Heart left ventricle (tissue), 16 donors: ENCODE data around the gene ARPC5. TPM values are rescaled to one million over a fixed set of nuclear protein-coding genes. Genes with fewer than 3 reads are reported as not detected.
"Not testable (repeated sequence)": the region's sequence is repeated elsewhere in the genome, so short reads cannot be mapped to it uniquely, and the experiment has no call there.

Experiments
- ATAC-seq, 4 donors: fragments of 200-7000 bp; cut with Tn5 transposase; one replicate each; pipeline ENCODE4 v1.9.1; 2020 to 2022; ENCODE audit warnings: moderate library complexity in 4 of 4, mild to moderate bottlenecking in 3 of 4, moderate number of reproducible peaks in 1 of 4
- DNase-seq, 5 donors: peaks; one replicate each; pipeline ENCODE4 v3.0.0-alpha.2; 2020
- H3K27ac ChIP-seq, 12 donors: fragments of 200-600 bp; sonication (generic) in 4 of 12; one replicate each; pipeline versions ENCODE4 v1.5.0 to v1.8.0; 2016 to 2022; ENCODE audit warnings: mild to moderate bottlenecking in 2 of 12
- H3K27me3 ChIP-seq, 9 donors: fragments of 200-600 bp; sonication (generic) in 2 of 9; one replicate each; pipeline versions ENCODE4 v1.5.1 to v1.8.0; 2016 to 2022; ENCODE audit warnings: mild to moderate bottlenecking in 3 of 9
- H3K36me3 ChIP-seq, 9 donors: fragments of 200-600 bp; sonication (generic) in 2 of 9; one replicate each; pipeline versions ENCODE4 v1.5.0 to v1.8.0; 2018 to 2022; ENCODE audit warnings: mild to moderate bottlenecking in 2 of 9
- H3K4me1 ChIP-seq, 12 donors: fragments of 200-600 bp; sonication (generic) in 4 of 12; one replicate each; pipeline versions ENCODE4 v1.5.0 to v1.8.0; 2016 to 2022; ENCODE audit warnings: mild to moderate bottlenecking in 3 of 12
- H3K4me3 ChIP-seq, 12 donors: fragments of 200-600 bp; sonication (generic) in 4 of 12; one replicate each; pipeline versions ENCODE4 v1.5.0 to v1.8.0; 2017 to 2022; ENCODE audit warnings: mild to moderate bottlenecking in 9 of 12, moderate library complexity in 4 of 12
- H3K9me3 ChIP-seq, 12 donors: fragments of 200-600 bp; sonication (generic) in 4 of 12; one replicate each; pipeline versions ENCODE4 v1.5.0 to v1.8.0; 2016 to 2022; ENCODE audit warnings: mild to moderate bottlenecking in 1 of 12
- POLR2A ChIP-seq, 2 donors: fragments of 450-650 bp; IDR thresholded peaks; one replicate each; pipeline ENCODE4 v1.6.1; 2017; ENCODE audit warnings: antibody characterized with exemption in 2 of 2, mild to moderate bottlenecking in 2 of 2, moderate library complexity in 2 of 2
- WGBS, 4 donors: extraction: QIAGEN DNeasy Blood & Tissue Kit in 2 of 4; methylation state at CpG; one replicate each; pipeline versions ENCODE4 v1.1.5 to v1.1.7; 2013 to 2018; 5-methylcytosine and 5-hydroxymethylcytosine counted together
- intact Hi-C, 10 donors: fragments of 100-400 bp; cut with DNase I; formaldehyde crosslinking; loops; one replicate each; pipeline versions ENCODE4 v1.11.1 to v1.14.2; 2022
- long read RNA-seq, 3 donors: library from polyadenylated mRNA; unstranded; transcript quantifications; one replicate each; pipeline ENCODE4 v2.0.0, GENCODE V29; 2020 to 2021
- polyA plus RNA-seq, 2 donors: library from polyadenylated mRNA; stranded (reverse); fragments of 200-250 nt; gene quantifications; one replicate each; pipeline ENCODE4 v1.2.3, GENCODE V29; 2013
- total RNA-seq, 9 donors: library from RNA; depleted of rRNA in 2 of 9; stranded (reverse); fragments of >200 nt in 2 of 9; fragmentation: NEBNext Ultra II Directional in 3 of 9; extraction: Animal tissue kit (Norgen Biotek cat#: 25700) in 3 of 9; gene quantifications; one replicate each; pipeline versions ENCODE4 v1.1.0 to v1.2.4, GENCODE V29; 2016 to 2023
- TF ChIP-seq, protein P1 (sequence below), 12 donors: fragments of 200-600 bp; sonication (generic) in 4 of 12; IDR thresholded peaks; one replicate each; pipeline versions ENCODE4 v1.5.0 to v1.8.0; 2018 to 2022; ENCODE audit warnings: antibody characterized with exemption in 12 of 12, mild to moderate bottlenecking in 5 of 12
- donor health status: ischemic (EF 13 %, LVEDD 7.1; RV severe dilation, severe dysfunction).
- donor health status: healthy with polysubstance abuse.
- donor health status: DM: no; HTN: yes; CAD: no.
- donor health status: DM: no; HTN: no; CAD: no.
- donor health status: ischemic (EF 25% LVEDD 6.9; RV normal size, moderate dysfunction).
- donor health status: ischemic (EF 25% LVEDD 5.7; RV mildly dilated, moderate dysfunction).
- donor health status: healthy.
- donor health status: DM: yes; HTN: yes; CAD: no.
- donor health status: ischemic (EF 35%, LVEDD 5.7; RV mildly dilated, moderate dysfunction).
- donor health status: nonischemic (EF 11% LVEDD 7.7; RV severe dilation, severe dysfunction).
- donor health status: DM: yes; HTN: yes; CAD: no.
- donor health status: PGD.
- donor health status: ischemic (EF 29% LVEDD 5.4; RV normal size, mild dysfunction).
- donor health status: nonischemic (EF 23%, LVEDD 6.1; RV moderate dilation, normal function).

ARPC5 gene
- total RNA-seq (100 to 1,000 TPM in 1 of 9 donors, 10 to 100 TPM in 8; 24.6 to 105 (median 31.3) TPM), polyA plus RNA-seq (10 to 100 TPM; 26.0 to 62.0 TPM)
- long read RNA-seq, donor 1, full-length matches to known transcripts = 43 of 47 reads
- long read RNA-seq, donor 1, partial matches to known transcripts = 3 of 47 reads
- long read RNA-seq, donor 1, other reads (novel, unspliced or antisense) = 1 of 47 reads
- long read RNA-seq, donor 2, full-length matches to known transcripts = 163 of 194 reads
- long read RNA-seq, donor 2, partial matches to known transcripts = 29 of 194 reads
- long read RNA-seq, donor 2, other reads (novel, unspliced or antisense) = 2 of 194 reads
- long read RNA-seq, donor 3, full-length matches to known transcripts = 64 of 69 reads
- long read RNA-seq, donor 3, partial matches to known transcripts = 4 of 69 reads
- long read RNA-seq, donor 3, other reads (novel, unspliced or antisense) = 1 of 69 reads

DNA sequence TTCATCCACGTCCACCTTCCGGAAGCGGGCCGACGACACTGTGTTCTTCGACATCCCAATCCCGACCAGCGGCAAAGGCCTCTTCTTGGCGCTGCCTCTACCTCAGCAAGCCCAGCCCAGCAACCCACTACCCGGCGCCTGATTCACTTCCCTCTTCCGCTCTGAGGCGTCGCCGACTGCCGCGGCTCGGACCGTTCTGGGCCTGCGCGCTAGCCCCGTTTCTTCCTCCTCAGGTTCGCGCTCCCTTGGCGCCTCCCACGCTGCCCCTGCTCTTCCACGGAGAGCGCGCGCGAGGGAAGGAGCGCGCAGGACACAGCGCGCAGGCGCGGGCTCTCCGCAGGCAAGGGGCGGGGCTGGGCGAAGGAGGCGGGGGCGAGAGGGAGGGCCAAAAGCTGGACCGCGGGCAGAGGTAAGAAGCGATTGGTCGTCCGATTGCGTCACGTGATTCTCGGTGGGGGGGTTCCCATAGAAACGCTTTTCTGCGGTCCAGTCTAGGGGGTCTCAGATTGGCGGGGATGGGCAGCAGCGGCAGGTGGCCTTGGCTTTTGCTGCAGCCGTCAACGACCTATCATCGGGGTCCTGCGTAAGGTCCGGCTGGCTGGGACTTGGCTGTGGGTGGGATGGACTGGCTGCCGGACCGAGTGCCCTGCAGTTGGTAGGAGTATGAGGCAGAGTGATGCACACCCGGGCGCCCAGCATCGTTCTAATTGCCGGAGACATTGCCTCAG, at the start of gene ARPC5:
Gene ARPC5, minus strand, starts transcription at position 178 of the 728 bp plus-strand sequence. Its CDS starts 124 bp downstream, at position 54.
- DNase-seq = peak; percentile 97 to 99 (median 98)
- Histone ChIP-seq H3K4me1 (peaks cover 0 to 47% (median 34%) of the 10 kb centered on the region in 12 donors), H3K27ac (peak within 1 kb of the TSS; percentile 82 to 99 (median 94)), H3K9me3 (no peaks in the 10 kb centered on the region), H3K36me3 (peaks cover 0 to 22% (median 16%) of the 10 kb centered on the region in 9 donors), H3K4me3 (peak within 1 kb of the TSS; percentile 66 to 97 (median 84)), H3K27me3 (no peaks in the 10 kb centered on the region)
- WGBS, 4 donors = 0 to 2% (median 1%) methylated on average over 24 to 65 of the region's 65 CpGs
- peak; percentile 70 to 93 for TF ChIP-seq POLR2A (IDR thresholded peaks at IDR 0.05)
- TF ChIP-seq, protein P1, sequence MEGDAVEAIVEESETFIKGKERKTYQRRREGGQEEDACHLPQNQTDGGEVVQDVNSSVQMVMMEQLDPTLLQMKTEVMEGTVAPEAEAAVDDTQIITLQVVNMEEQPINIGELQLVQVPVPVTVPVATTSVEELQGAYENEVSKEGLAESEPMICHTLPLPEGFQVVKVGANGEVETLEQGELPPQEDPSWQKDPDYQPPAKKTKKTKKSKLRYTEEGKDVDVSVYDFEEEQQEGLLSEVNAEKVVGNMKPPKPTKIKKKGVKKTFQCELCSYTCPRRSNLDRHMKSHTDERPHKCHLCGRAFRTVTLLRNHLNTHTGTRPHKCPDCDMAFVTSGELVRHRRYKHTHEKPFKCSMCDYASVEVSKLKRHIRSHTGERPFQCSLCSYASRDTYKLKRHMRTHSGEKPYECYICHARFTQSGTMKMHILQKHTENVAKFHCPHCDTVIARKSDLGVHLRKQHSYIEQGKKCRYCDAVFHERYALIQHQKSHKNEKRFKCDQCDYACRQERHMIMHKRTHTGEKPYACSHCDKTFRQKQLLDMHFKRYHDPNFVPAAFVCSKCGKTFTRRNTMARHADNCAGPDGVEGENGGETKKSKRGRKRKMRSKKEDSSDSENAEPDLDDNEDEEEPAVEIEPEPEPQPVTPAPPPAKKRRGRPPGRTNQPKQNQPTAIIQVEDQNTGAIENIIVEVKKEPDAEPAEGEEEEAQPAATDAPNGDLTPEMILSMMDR (IDR thresholded peaks at IDR 0.05) = no peak
- ATAC-seq = peak; percentile 95 to 97 (median 96)
- intact Hi-C loops = loop anchor here in 3 of 10 donors (5.0 to 10.0 kb wide), 2 partner anchors 163 to 351 kb away; partner anchors contain the start of gene SMG7 (in 2 of the 3)

DNA sequence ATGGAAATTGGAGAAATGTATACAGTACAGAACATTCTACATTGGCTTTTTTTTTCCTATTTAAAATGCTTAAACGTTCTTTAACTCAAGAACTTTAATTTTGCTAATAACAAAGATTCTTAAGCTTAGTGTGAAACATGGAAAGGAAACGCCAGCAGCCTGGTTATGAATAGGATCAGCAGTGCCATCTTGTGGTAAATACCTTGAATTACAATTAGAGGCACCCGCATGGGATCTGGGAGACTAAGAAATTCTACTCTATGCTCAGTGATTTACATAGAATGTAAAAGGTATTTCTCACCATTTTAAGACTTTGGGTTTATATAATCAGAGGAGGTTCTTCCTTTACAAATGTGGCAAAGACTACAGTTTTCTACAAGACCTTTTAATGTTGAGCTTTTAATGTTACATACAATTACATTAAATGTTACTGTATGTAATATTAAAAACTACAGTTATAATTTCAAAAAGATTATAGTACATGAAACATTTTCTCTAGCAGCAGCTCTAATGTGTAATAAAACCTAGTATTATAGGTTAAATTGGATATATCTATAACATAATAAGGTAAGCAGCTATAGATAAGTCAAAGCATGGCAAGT, 49.6 kb upstream of the ARPC5 start:
- DNase-seq (no peak), ATAC-seq (peak in 3 of 4 donors; percentile 54 to 69 (median 55))
- Histone ChIP-seq H3K27ac (no peak overlapping the region), H3K9me3 (no peaks in the 10 kb centered on the region), H3K36me3 (no peaks in the 10 kb centered on the region), H3K4me1 (peaks cover 0 to 25% (median 8%) of the 10 kb centered on the region in 12 donors), H3K4me3 (no peak overlapping the region), H3K27me3 (no peaks in the 10 kb centered on the region)
- TF ChIP-seq, protein P1 (IDR thresholded peaks at IDR 0.05) = peak; percentile 73 to 89 (median 82)
- TF ChIP-seq POLR2A (IDR thresholded peaks at IDR 0.05) = no peak
- intact Hi-C loops = loop anchor here in 8 of 10 donors (1.0 to 10.0 kb wide), 4 partner anchors 28 to 230 kb away; no protein-coding TSS in a partner anchor
- WGBS, 4 donors = 6 to 23% (median 13%) methylated on average over 3 of the region's 3 CpGs

DNA sequence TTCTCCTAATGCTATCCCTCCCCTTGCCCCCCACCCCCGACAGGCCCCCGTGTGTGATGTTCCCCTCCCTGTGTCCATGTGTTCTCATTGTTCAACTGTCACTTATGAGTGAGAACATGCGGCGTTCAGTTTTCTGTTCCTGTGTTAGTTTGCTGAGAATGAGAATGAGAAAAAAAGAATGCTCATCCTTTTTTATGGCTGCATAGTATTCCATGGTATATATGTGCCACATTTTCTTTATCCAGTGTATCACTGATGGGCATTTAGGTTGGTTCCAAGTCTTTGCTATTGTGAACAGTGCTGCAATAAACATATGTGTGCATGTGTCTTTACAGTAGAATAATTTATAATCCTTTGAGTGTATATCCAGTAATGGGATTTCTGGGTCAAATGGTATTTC, 43.8 kb upstream of the ARPC5 start:
- DNase-seq, H3K4me3 ChIP-seq, H3K27ac ChIP-seq, H3K27me3 ChIP-seq, H3K9me3 ChIP-seq, ATAC-seq, H3K36me3 ChIP-seq, intact Hi-C loops: not testable (repeated sequence)
- 94 to 97% (median 96%) methylated on average over 4 of the region's 4 CpGs for WGBS, 4 donors
- peaks cover 0 to 21% (median 6%) of the 10 kb centered on the region in 12 donors for H3K4me1 ChIP-seq

DNA sequence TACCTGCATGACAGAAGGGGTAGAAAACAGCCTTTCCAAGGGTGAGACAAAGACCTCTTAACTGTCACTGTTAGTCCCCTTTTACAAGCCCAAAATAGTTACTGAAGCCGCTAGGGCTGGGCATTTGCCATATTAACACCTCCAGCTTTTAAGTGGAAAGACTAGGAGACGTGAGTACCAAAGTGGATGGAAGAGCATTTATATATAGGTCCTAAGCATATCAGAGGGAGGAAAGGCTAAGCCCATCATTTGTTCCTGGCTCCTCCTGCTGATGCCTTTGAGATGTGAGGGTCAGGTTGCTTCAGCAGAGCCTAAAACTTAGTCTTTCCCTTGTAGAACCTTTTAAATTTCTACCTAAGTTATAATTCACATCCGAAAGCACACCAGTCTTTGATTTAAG, 43.2 kb upstream of the ARPC5 start:
- ATAC-seq (peak in 2 of 4 donors; percentile 65 to 69), DNase-seq (no peak)
- H3K27me3 ChIP-seq = no peaks in the 10 kb centered on the region
- no peaks in the 10 kb centered on the region for H3K36me3 ChIP-seq
- peaks cover 0 to 26% (median 10%) of the 10 kb centered on the region in 12 donors for H3K4me1 ChIP-seq
- H3K9me3 ChIP-seq = peaks cover 0 to 3% (median 0%) of the 10 kb centered on the region in 12 donors
- intact Hi-C loops = no loop called here
- H3K27ac ChIP-seq = peak overlapping the region in 1 of 12 donors; percentile 22
- WGBS, 4 donors = 65 to 73% (median 67%) methylated on average over 3 of the region's 3 CpGs
- no peak for TF ChIP-seq POLR2A (IDR thresholded peaks at IDR 0.05)
- TF ChIP-seq, protein P1 (IDR thresholded peaks at IDR 0.05) = no peak
- no peak overlapping the region for H3K4me3 ChIP-seq
